HL-60 (cell line): Measurements from ENCODE around the gene SOCS4.

ENCODE experiments used
- CTCF ChIP-seq: IDR thresholded peaks from one replicate; pipeline ENCODE4 v1.5.1; 2011; ENCODE audit warnings: low read length, control low read depth, inconsistent platforms; ENCODE audit not compliant: insufficient read depth
- GABPA ChIP-seq: IDR thresholded peaks from 2 replicates; pipeline ENCODE4 v1.6.1; 2012; ENCODE audit warnings: low read depth
- POLR2AphosphoS5 ChIP-seq: IDR thresholded peaks from 2 replicates; pipeline ENCODE4 v1.6.1; 2012; ENCODE audit warnings: low read depth
- REST ChIP-seq: IDR thresholded peaks from 2 replicates; pipeline ENCODE4 v1.6.1; 2012; ENCODE audit warnings: low read depth; ENCODE audit not compliant: insufficient replicate concordance
- SPI1 ChIP-seq: IDR thresholded peaks from 2 replicates; pipeline ENCODE4 v1.6.1; 2012; ENCODE audit warnings: low read depth, mild to moderate bottlenecking, borderline replicate concordance

GRCh38 chr14:55038708-55039107 lies 11.7 kb downstream of the SOCS4 start:
- TF ChIP-seq CTCF: no peak
- TF ChIP-seq POLR2AphosphoS5: no peak
- no peak for TF ChIP-seq GABPA
- no peak for TF ChIP-seq SPI1
- no peak for TF ChIP-seq REST
